GM12874 (cell line): ENCODE results near the gene CLEC19A.

Source experiments
- CTCF ChIP-seq: IDR thresholded peaks from 2 replicates; pipeline ENCODE4 v1.5.1; 2011; ENCODE audit warnings: low read depth, mild to moderate bottlenecking, control low read depth, low read length, moderate library complexity; ENCODE audit not compliant: insufficient read depth

The CLEC19A gene

GRCh38 chr16:19285431-19285830 is at the start of gene CLEC19A:
Gene CLEC19A, plus strand, starts transcription at chr16:19285731. Its CDS starts 121 bp downstream, at chr16:19285852.
- TF ChIP-seq CTCF = no peak

DNA sequence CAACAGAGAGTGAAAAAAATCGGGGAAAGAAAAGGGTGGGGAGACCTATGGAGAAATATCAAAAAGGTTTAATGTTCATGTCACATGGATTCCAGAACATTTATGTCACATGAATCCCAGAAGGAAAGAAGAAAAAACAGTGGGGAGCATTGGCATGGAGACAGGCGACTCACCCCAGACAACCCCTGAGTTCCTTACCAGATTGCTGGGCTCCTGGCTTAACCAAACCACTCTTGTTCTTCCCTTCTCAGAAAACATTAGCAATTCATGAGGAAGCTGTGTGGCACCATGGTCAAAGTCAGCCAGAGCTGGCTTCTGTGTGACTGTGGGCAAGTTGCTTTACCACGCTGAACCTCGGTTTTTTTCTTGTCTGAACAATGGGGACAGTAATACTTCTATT is 49.6 kb upstream of the CLEC19A start:
- TF ChIP-seq CTCF = no peak

DNA sequence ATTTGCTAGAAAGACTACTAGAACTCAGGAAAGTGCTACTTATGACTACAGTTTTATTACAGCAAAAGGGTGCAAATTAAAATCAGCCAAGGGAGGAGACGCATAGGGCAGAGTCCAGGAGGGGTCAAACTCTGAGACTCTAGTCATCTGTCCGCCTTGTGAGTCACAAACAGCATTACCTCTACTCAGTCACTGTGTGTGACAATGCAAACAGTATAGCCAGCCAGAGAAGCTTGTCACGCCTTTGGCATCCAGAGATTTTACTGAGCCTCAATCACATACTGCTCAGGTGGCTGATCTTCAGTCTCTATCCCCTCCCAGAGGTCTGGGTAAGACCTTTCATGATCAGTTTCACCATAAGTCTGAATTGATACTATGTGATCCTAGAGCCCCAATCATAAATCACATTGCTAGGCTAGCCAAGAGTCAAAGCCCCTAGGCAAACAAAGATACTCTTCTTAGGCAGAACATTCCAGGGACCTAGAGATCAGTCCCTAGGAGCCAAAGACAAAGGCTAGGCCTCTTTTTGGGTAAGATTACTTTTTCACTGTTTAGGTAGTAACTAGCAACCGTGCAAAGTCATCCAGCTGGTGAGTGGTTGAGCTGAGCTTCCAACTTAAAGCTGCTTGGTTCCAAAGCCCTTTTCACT is 48.8 kb upstream of the CLEC19A start:
- TF ChIP-seq CTCF = no peak

DNA sequence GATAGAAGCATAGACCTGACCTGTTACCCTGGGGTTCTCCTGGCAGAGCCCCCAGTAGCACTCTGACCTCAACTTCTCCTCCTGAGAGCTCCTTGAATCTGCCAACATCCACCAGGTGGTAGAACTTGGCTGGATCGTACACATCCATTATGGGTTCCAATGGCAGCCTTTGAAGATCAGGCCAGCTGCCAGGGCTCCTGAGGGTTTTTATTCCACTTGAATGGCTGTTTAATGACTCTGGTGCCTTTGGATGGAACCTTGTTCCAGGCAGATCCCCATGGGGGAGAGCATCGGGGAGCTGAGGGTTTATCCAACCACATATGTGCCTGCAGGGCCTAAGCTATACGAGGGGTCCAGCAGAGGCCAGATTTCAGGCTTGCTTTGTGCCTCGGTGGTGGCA is 47.1 kb upstream of the CLEC19A start:
- TF ChIP-seq CTCF = no peak

- TF ChIP-seq CTCF = no peak
Measured at GRCh38 chr16:19239511-19240155, 45.9 kb upstream of the CLEC19A start.

DNA sequence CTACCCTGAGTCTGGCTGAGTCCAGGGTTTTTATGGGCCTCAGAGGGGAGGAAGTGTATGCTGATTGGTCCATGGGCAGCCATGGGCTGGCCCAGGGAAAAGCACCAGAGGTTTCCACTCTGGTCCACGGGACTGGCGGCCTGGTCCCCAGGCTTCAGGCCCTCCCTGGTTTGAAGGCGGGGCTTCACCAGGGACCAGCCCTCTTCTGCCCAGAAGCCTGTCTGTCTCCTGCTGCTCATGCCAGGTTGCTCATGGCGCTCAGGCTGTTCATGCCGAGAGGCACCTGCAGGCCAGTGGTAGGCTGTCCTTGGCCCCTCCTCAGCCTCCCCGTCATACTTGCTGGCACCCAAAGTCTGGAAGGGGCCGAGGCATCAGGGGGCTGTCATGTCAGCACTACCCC is 45.0 kb upstream of the CLEC19A start:
- no peak for TF ChIP-seq CTCF

DNA sequence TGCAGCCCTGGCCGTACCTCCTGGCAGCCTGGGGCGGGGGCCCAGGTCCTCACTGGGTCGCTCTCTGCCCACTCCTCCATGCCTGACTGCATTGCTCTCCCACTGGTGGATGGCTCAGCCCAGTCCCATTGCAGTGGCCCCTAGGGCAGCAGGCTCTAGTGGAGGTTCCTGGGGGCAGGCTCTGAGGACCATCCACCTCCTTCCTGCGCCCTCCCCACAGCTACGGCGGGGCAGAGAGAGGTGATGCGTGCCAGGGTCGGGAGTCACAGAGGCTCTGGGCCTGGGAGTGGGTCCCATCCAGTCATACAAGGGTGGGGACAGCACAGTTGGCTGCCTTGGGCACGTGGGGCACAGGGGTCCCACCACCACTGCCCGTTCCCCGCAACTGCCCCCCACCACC is 44.0 kb upstream of the CLEC19A start:
- TF ChIP-seq CTCF = no peak
